Germinal center (tissue), 1 donor: ENCODE data around the gene DUOXA2.

ENCODE experiments used
- DNase-seq: peaks from one replicate; pipeline ENCODE4 v3.0.0; 2012; ENCODE audit warnings: mixed read lengths, low spot score

Gene DUOXA2

DNA sequence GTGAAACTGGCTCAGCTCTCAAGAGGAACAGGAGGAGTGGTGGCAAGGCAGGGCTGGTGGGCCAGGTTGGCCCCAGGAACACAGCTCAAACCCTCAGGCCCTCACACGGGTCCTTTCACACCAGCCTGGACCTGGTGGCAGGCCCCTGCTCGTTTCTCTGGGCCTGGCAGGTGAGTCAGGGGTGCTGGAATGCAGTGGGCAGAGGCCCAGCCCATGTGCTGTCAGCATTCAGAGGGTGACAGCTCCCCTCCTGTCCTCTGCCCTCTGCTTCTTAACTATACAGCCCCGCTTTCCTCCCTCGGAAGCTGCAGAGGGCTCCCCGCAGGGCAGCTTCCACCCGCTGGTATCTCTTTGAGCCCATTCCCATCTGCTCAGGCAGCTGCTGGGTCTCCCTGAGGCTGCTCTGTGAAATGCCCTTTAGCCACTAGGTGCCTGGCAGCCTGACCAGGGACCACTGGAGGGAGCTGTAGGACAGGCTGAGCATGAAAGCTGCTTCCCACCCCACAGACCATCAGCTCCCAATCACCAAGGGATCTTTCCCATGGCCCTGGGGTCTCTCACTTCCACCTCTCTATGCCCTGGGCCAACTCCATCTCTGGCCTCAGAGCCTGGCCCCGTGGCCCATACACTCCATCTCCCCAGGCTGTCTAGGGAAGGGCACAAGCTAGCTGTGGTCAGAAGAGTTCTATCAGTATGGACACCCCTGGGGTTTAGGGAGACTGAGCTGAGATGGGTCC is 48.8 kb downstream of the DUOXA2 start:
- DNase-seq: peak; percentile 86

DNA sequence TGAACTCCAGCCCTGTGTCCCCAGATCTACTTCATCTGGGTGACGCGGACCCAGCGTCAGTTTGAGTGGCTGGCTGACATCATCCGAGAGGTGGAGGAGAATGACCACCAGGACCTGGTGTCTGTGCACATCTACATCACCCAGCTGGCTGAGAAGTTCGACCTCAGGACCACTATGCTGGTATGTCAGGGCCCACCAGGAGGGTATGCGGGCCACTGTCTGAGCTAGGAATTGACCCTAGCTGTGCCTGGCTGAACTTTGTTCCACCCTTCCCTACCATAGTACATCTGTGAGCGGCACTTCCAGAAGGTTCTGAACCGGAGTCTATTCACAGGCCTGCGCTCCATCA is 49.4 kb downstream of the DUOXA2 start:
- no peak for DNase-seq

DNA sequence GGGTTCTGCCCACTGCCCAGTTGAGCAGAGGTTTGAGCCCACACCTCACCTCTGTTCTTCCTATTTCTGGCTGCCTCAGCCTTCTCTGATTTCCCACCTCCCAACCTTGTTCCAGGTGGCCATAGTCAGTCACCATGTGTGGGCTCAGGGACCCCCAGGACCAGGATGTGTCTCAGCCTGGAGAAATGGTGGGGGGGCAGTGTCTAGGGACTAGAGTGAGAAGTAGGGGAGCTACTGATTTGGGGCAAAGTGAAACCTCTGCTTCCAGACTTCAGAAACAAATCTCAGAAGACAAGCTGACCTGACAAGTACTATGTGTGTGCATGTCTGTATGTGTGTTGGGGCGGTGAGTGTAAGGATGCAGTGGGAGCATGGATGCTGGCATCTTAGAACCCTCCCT is 50.8 kb downstream of the DUOXA2 start:
- DNase-seq: no peak

DNA sequence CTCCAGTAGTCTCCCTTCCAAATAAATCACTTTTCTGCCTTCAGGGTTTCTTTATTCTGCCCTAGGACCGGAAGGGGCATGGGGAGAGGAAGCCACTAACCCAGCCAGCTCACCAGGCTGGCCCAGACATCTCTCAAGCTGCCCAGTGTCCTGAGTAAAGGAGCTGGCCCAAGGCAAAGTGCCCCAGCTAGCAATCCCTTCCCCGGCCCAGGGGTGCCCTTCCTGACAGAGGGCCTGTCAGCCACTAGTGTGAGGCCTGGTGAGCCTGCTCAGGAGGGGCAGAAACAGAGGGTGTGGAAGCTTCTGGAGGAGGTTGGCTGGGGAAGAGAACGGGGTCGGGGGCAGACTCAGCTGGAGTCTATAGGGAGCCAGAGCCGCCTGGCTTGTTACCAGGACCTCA is 51.4 kb downstream of the DUOXA2 start:
- no peak for DNase-seq

DNA sequence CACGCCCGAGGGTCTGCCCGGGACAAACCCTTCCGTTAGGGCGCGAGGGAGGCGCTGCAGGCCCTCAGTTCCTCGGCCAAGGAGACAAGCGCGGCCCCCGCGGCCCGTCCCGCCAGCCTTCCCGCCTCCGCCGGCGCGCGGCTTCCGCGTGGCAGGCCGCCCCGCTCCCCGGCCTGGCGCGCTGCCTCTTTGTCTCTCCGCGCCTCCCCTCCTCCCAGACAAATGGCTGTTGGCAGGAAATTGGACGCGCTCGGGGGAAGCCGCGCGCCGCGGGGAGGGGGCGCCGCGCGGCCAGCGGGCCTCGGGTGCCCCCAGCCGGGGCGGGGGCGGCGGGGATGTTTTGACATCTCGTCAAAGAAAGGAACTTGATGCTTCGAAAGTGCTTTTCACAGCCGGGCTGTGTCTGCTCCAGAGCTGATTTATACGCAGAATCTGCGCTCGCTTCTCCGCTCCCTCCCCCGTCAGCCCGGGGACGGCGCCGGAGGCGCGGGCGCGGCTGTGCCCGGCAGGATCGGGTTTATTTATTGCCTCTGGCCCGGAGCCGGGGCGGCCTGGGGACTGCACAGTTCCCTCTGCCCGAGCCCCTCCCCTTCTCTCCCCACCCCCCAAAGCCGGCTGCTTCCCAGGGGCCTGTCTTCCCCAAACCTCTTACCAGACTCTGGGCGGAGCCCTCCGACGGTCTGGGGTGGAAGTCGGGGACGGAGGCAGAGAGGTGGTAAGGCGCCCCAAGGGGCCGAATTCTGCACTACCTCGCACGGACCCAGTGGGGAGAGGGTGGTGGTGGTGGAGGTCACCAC is 52.9 kb downstream of the DUOXA2 start:
- peak; percentile 89 for DNase-seq

DNA sequence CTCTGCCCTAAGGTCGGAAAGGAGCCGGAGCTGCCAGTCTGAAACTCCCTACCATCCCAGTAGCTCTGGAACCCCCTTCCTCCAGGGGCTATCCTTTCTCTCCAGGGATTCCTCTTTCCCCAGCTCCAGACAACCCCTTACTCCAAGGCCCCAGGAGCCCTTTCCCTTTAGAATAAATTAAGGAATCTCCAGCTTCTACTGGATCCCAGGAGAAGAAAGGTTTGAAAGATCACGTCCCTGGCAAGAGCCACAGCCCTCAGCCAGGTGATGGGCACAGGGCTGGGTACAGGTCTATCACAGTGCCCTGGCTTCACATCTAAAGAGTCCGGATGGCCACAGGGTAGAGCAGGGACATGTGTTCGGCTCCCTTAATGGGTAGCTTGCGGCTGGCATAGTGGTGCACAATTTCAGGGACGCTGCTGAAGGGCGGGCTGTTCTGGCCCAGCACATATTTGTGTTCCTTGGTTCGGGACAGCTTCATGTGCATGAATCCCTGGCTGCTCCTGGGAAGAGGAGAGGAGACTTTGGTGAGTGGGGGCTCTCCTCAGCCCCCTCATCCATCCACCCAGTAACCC is 53.6 kb downstream of the DUOXA2 start:
- DNase-seq: no peak
